Natural killer cell (primary cell): Measurements from ENCODE around the gene AMOTL2. TPM values are rescaled to one million over a fixed set of nuclear protein-coding genes. Genes with fewer than 3 reads are reported as not detected.

ENCODE experiments used
- ATAC-seq, 3 donors: fragments of 150-1000 bp in 2 of 3; fragments of 200-7000 bp in 1 of 3; cut with Tn5 transposase; 1 replicate in 1 of 3; 2 replicates in 2 of 3; pipeline ENCODE4 v1.10.0; 2021; ENCODE audit warnings: mild to moderate bottlenecking in 2 of 3, moderate library complexity in 2 of 3
- DNase-seq, 2 donors: peaks; one replicate each; pipeline versions ENCODE4 v3.0.0 to v3.0.0-alpha.2; 2013 to 2021; ENCODE audit warnings: mixed read lengths in 1 of 2
- H3K27ac ChIP-seq: one replicate; pipeline ENCODE4 v1.5.1; 2013; ENCODE audit warnings: mild to moderate bottlenecking, low read length
- H3K27me3 ChIP-seq: one replicate; pipeline ENCODE4 v1.6.1; 2013; ENCODE audit warnings: low read length; ENCODE audit not compliant: control insufficient read depth, insufficient read depth
- H3K36me3 ChIP-seq: one replicate; pipeline ENCODE4 v1.6.1; 2013; ENCODE audit warnings: low read length; ENCODE audit not compliant: control insufficient read depth, insufficient read depth
- H3K4me1 ChIP-seq: one replicate; pipeline ENCODE4 v1.6.1; 2013; ENCODE audit warnings: low read length; ENCODE audit not compliant: control insufficient read depth, insufficient read depth
- H3K4me3 ChIP-seq: one replicate; pipeline ENCODE4 v1.5.1; 2013; ENCODE audit warnings: low read length
- H3K9me3 ChIP-seq: one replicate; pipeline ENCODE4 v1.6.1; 2013; ENCODE audit warnings: low read length; ENCODE audit not compliant: control insufficient read depth, insufficient read depth
- H3K27ac Mint-ChIP-seq, 2 donors: one replicate each; pipeline ENCODE4 v1.8.0; 2022; ENCODE audit warnings: mild to moderate bottlenecking in 2 of 2, mixed read lengths in 2 of 2, moderate library complexity in 1 of 2
- H3K27me3 Mint-ChIP-seq, 2 donors: one replicate each; pipeline ENCODE4 v1.8.0; 2022; ENCODE audit warnings: low read depth in 2 of 2, mixed read lengths in 2 of 2
- H3K36me3 Mint-ChIP-seq: one replicate; pipeline ENCODE4 v1.8.0; 2022; ENCODE audit warnings: mixed read lengths
- H3K4me1 Mint-ChIP-seq, 2 donors: one replicate each; pipeline ENCODE4 v1.8.0; 2022; ENCODE audit warnings: mixed read lengths in 2 of 2
- H3K4me3 Mint-ChIP-seq: one replicate; pipeline ENCODE4 v1.8.0; 2022; ENCODE audit warnings: mild to moderate bottlenecking, moderate library complexity, mixed read lengths
- H3K9me3 Mint-ChIP-seq, 2 donors: one replicate each; pipeline ENCODE4 v1.8.0; 2022; ENCODE audit warnings: mixed read lengths in 2 of 2
- CTCF ChIP-seq: fragments of 200-600 bp; IDR thresholded peaks from one replicate; pipeline ENCODE4 v1.8.0; 2022; ENCODE audit warnings: antibody characterized with exemption
- WGBS: methylation state at CpG from one replicate; pipeline ENCODE4 v1.1.7; 2013; ENCODE audit warnings: missing lambda C conversion rate; ENCODE audit not compliant: insufficient coverage; 5-methylcytosine and 5-hydroxymethylcytosine counted together
- intact Hi-C: fragments of 100-400 bp; cut with micrococcal nuclease; formaldehyde crosslinking; loops from one replicate; pipeline ENCODE4 v1.14.2; 2022
- total RNA-seq, 4 donors: library from RNA; stranded (reverse); fragments of 120-200 nt in 1 of 4; gene quantifications; one replicate each; pipeline versions ENCODE4 v1.2.3 to v1.2.4, GENCODE V29; 2013 to 2022

AMOTL2 gene
- total RNA-seq, 3 donors from 2014 or later (not counting 1 experiment from before 2014, with no cell fraction given) = not detected

GRCh38 chr3:134327594-134327975 lies 46.7 kb downstream of the AMOTL2 start:
- Mint-ChIP-seq H3K4me3 (no peak overlapping the region), H3K36me3 (no peaks in the 10 kb centered on the region), H3K9me3 (no peaks in the 10 kb centered on the region), H3K4me1 (no peaks in the 10 kb centered on the region), H3K27ac (no peak overlapping the region), H3K27me3 (peaks cover 9 to 15% of the 10 kb centered on the region in 2 donors)
- H3K4me1 ChIP-seq = peaks cover 3% of the 10 kb centered on the region
- DNase-seq (no peak), ATAC-seq (no peak)
- H3K4me3 ChIP-seq = no peak overlapping the region
- H3K27me3 ChIP-seq = no peaks in the 10 kb centered on the region
- 67% methylated on average over 3 of the region's 4 CpGs for WGBS
- intact Hi-C loops = no loop called here
- no peak overlapping the region for H3K27ac ChIP-seq
- H3K9me3 ChIP-seq = no peaks in the 10 kb centered on the region
- TF ChIP-seq CTCF = no peak
- H3K36me3 ChIP-seq = no peaks in the 10 kb centered on the region

GRCh38 chr3:134326760-134327593 lies 47.3 kb downstream of the AMOTL2 start:
- H3K4me3 Mint-ChIP-seq = no peak overlapping the region

GRCh38 chr3:134326126-134326525 lies 48.1 kb downstream of the AMOTL2 start:
- Histone ChIP-seq H3K27ac (no peak overlapping the region), H3K4me3 (no peak overlapping the region), H3K27me3 (no peaks in the 10 kb centered on the region), H3K36me3 (no peaks in the 10 kb centered on the region), H3K4me1 (peaks cover 3% of the 10 kb centered on the region), H3K9me3 (no peaks in the 10 kb centered on the region)
- no peaks in the 10 kb centered on the region for H3K36me3 Mint-ChIP-seq
- WGBS = 62% methylated on average over 11 of the region's 11 CpGs
- intact Hi-C loops = no loop called here
- ATAC-seq (no peak), DNase-seq (no peak)
- no peak overlapping the region for H3K27ac Mint-ChIP-seq
- no peak for TF ChIP-seq CTCF
- H3K4me1 Mint-ChIP-seq = no peaks in the 10 kb centered on the region
- no peak overlapping the region for H3K4me3 Mint-ChIP-seq
- H3K27me3 Mint-ChIP-seq = peaks cover 9 to 14% of the 10 kb centered on the region in 2 donors
- no peaks in the 10 kb centered on the region for H3K9me3 Mint-ChIP-seq

More at GRCh38 chr3:134326760-134327593, 47.3 kb downstream of the AMOTL2 start:
- no peak overlapping the region for H3K27ac Mint-ChIP-seq
- no peak overlapping the region for H3K27ac ChIP-seq
- H3K4me3 ChIP-seq = no peak overlapping the region
- intact Hi-C loops = no loop called here
- no peaks in the 10 kb centered on the region for H3K36me3 Mint-ChIP-seq
- no peaks in the 10 kb centered on the region for H3K9me3 ChIP-seq
- H3K27me3 ChIP-seq = no peaks in the 10 kb centered on the region
- no peaks in the 10 kb centered on the region for H3K4me1 Mint-ChIP-seq
- no peaks in the 10 kb centered on the region for H3K9me3 Mint-ChIP-seq
- H3K27me3 Mint-ChIP-seq = peaks cover 9 to 14% of the 10 kb centered on the region in 2 donors
- DNase-seq (no peak), ATAC-seq (no peak)
- peaks cover 3% of the 10 kb centered on the region for H3K4me1 ChIP-seq
- no peak for TF ChIP-seq CTCF
- WGBS = 85% methylated on average over 10 of the region's 10 CpGs
- H3K36me3 ChIP-seq = no peaks in the 10 kb centered on the region
